DMS53 treated with DMSO at 0.1 percent for 48 hours (cell line): ENCODE data around the gene RGMA.

Source experiments
- DNase-seq: peaks from one replicate; lab custom pipeline; 2025; ENCODE audit not compliant: unreplicated experiment; lab: John Stamatoyannopoulos, UW

RGMA gene

GRCh38 chr15:93088981-93089726, at the start of gene RGMA:
Gene RGMA (minus strand): TSS chr15:93089211. CDS start chr15:93088932, 279 bp downstream.
- DNase-seq, result no peak

GRCh38 chr15:93136606-93137005, 47.6 kb upstream of the RGMA start:
- no peak for DNase-seq

GRCh38 chr15:93135997-93136397, 47.0 kb upstream of the RGMA start:
- DNase-seq, result no peak

- no peak for DNase-seq
Observed at GRCh38 chr15:93135459-93135858, 46.4 kb upstream of the RGMA start.

GRCh38 chr15:93131485-93132095, 42.6 kb upstream of the RGMA start:
- DNase-seq, result no peak

- DNase-seq, result no peak
Observed at GRCh38 chr15:93129702-93130488, 40.9 kb upstream of the RGMA start.

- DNase-seq, result no peak
Observed at GRCh38 chr15:93127286-93127685, 38.3 kb upstream of the RGMA start.

- DNase-seq, result no peak
Observed at GRCh38 chr15:93126599-93126998, 37.6 kb upstream of the RGMA start.

- no peak for DNase-seq
Observed at GRCh38 chr15:93126148-93126547, 37.1 kb upstream of the RGMA start.

GRCh38 chr15:93124126-93124525, 35.1 kb upstream of the RGMA start:
- no peak for DNase-seq

- DNase-seq, result no peak
Observed at GRCh38 chr15:93121973-93122910, 33.2 kb upstream of the RGMA start.

- DNase-seq, result no peak
Observed at GRCh38 chr15:93121107-93121506, 32.1 kb upstream of the RGMA start.

- DNase-seq, result no peak
Observed at GRCh38 chr15:93118904-93119303, 29.9 kb upstream of the RGMA start.

GRCh38 chr15:93111451-93111850, 22.4 kb upstream of the RGMA start:
- no peak for DNase-seq

- DNase-seq, result no peak
Observed at GRCh38 chr15:93110502-93111040, 21.6 kb upstream of the RGMA start.

- no peak for DNase-seq
Observed at GRCh38 chr15:93109336-93110102, 20.5 kb upstream of the RGMA start.

- no peak for DNase-seq
Observed at GRCh38 chr15:93107646-93108045, 18.6 kb upstream of the RGMA start.

- DNase-seq, result no peak
Observed at GRCh38 chr15:93105485-93105884, 16.5 kb upstream of the RGMA start.

GRCh38 chr15:93103823-93104222, 14.8 kb upstream of the RGMA start:
- no peak for DNase-seq

- no peak for DNase-seq
Observed at GRCh38 chr15:93102211-93102610, 13.2 kb upstream of the RGMA start.
